Measurements from ENCODE around the gene SPATA6L.

SPATA6L gene

DNA sequence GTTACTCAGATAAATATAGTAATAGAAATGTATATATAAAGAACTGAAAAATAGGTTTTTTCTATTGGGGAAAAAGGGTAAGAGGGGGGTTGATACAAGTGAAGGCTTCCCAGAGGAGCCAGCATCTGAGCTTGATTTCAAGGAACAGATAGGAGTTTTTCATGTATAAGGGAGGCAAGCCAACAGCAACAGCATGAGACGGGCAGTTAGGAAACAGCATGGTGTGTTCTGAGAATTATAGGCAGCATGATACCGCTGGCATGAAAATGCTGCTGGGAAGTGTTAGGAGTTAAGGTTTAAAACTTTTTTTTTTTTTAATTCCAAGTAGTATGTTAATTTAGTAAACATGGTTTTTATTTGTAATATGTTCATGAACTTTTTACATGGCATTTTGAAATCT, 22.7 kb upstream of the SPATA6L start:
- DNase-seq (ENCODE audit: low read depth): no peak
- no peak overlapping the region for H3K4me3 ChIP-seq (ENCODE audit: low read length)
- TF ChIP-seq, protein P1, sequence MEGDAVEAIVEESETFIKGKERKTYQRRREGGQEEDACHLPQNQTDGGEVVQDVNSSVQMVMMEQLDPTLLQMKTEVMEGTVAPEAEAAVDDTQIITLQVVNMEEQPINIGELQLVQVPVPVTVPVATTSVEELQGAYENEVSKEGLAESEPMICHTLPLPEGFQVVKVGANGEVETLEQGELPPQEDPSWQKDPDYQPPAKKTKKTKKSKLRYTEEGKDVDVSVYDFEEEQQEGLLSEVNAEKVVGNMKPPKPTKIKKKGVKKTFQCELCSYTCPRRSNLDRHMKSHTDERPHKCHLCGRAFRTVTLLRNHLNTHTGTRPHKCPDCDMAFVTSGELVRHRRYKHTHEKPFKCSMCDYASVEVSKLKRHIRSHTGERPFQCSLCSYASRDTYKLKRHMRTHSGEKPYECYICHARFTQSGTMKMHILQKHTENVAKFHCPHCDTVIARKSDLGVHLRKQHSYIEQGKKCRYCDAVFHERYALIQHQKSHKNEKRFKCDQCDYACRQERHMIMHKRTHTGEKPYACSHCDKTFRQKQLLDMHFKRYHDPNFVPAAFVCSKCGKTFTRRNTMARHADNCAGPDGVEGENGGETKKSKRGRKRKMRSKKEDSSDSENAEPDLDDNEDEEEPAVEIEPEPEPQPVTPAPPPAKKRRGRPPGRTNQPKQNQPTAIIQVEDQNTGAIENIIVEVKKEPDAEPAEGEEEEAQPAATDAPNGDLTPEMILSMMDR (conservative IDR thresholded peaks at IDR 0.05; ENCODE audit: low read depth, low read length): no peak

DNA sequence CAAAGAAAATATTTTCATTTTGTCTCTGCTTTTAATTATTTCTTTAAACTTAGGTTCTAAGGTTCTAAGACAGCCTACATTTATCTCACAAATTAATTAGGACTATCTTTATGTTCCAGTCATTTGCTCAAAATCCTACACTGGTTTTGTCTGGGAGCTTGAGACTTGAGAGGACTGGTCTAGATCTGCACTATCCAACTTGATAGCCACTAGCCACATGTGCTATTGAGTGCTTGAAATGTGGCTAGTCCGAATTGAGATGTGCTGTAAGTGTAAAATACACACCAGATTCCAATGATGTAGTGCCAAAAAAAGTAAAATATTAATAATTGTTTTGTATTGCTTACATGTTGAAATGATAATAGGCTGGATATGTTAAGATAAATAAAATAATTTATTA, 20.3 kb upstream of the SPATA6L start:
- no peak for DNase-seq (ENCODE audit: low read depth)
- TF ChIP-seq, protein P1 (conservative IDR thresholded peaks at IDR 0.05; ENCODE audit: low read depth, low read length): no peak
- no peak overlapping the region for H3K4me3 ChIP-seq (ENCODE audit: low read length)

DNA sequence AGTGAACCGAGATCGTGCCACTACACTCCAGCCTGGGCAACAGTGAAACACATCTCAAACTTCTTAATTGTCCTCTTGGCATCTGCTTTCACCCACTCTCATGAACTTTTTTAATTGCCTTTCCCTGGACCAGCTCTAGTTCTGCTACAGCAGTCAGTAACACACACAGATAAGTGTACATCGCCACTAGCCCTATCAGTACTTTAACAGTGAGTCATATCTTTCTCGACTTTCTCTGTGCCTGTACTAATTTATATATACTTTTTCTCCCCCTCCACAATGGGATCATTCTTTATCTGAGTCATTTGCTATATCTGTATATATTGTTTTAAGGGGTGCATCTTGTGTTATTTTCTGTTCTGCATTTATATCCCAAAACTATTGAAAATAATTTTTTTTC, 19.8 kb upstream of the SPATA6L start:
- TF ChIP-seq, protein P1 (conservative IDR thresholded peaks at IDR 0.05; ENCODE audit: low read depth, low read length): no peak
- no peak overlapping the region for H3K4me3 ChIP-seq (ENCODE audit: low read length)
- DNase-seq (ENCODE audit: low read depth): no peak

DNA sequence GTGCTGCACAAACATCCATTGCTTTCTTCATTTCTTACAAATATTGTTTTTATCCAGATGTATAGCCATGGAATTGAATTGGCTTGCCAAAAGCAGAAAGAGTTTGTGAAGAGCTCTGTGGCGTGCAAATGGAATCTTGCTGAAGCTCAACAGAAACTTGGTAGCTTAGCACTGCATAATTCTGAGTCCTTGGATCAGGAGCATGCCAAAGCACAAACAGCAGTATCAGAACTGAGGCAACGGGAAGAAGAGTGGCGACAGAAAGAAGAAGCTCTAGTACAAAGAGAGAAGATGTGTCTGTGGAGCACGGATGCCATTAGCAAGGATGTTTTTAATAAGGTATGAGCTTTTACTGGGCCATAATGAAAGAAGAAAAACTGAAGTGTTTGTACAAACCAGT, 18.5 kb upstream of the SPATA6L start:
- H3K4me3 ChIP-seq (ENCODE audit: low read length): no peak overlapping the region
- no peak for DNase-seq (ENCODE audit: low read depth)
- TF ChIP-seq, protein P1 (conservative IDR thresholded peaks at IDR 0.05; ENCODE audit: low read depth, low read length): no peak

DNA sequence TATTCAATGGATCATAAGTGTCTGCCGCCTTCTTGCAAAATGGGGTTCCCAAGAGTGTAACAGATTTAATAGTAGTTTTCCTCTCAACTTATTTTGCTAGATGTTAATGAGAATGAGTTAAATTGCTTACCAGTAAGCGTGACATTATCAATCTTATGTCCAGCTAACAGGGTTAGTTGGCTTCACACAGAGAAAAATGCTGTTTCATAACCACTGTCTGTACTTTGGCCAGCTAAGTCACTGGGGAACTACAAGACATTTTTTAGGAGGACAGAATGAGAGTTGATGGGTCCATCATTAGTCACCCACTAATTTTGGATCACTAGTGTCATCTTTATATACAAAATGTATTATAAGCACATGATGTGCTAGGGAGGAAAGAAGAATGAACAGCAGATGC, 14.5 kb upstream of the SPATA6L start:
- no peak for DNase-seq (ENCODE audit: low read depth)
- H3K4me3 ChIP-seq (ENCODE audit: low read length): peak overlapping the region; percentile 72
- TF ChIP-seq, protein P1 (conservative IDR thresholded peaks at IDR 0.05; ENCODE audit: low read depth, low read length): no peak

DNA sequence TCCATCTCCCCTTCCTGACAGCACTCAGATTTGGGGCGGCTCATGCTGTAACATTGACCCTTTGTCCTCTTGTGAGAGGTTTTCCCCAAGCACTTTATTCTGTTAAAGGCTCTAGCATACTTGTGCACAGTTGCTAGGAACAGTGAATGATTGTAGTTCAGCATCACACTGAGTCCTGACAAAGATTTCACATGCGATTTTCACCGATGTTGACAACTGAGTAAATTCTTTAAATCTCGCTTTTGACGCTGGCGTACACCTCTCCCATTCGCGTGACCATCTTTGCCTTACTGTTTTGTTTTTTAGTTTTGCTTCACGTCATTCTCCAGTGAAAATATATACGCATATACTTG, 13.9 kb upstream of the SPATA6L start:
- TF ChIP-seq, protein P1 (conservative IDR thresholded peaks at IDR 0.05; ENCODE audit: low read depth, low read length): no peak
- DNase-seq (ENCODE audit: low read depth): no peak
- peak overlapping the region; percentile 72 for H3K4me3 ChIP-seq (ENCODE audit: low read length)

DNA sequence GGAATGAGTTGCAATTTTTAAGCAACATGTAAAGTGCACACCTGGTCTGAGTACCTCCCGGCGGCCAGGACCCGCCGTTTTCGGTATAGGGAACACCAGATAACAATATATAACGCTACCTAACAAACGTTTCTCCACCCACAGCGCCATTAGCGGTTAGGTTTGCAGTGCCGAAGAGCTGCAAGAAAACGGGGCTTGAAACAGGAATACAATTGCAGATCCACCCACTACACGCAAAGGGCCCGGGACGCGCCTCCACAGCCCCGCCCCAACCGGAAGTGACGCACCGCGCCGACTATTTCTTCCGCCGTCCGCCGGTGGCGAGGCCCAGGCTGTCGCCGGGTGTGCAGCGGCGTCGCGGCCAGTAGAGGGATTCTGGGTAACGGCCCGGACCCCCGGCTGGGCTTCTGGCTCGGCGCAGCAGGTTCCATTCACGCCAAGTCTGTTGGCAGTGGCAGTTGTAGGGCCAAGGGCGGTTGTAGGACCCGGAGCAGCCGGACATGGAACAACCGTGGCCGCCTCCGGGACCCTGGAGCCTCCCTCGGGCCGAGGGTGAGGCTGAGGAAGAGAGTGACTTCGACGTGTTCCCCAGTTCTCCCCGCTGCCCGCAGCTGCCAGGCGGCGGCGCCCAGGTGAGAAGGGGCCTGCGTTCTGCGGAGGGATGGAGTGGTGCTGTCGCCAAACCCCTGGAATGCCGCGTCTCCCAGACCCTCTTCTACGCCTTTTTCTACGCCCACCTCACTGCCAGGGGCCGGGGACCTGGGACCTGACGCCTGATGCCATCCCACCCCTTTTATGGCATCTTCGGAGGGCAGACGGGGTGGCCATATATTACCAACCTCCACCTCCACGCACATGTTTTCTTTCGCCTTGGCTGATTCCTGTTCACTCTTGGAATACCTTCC, 13.2 kb upstream of the SPATA6L start, which contains the start of gene CDC37L1:
Gene CDC37L1 (plus strand): TSS at position 302 of the 905 bp plus-strand sequence. CDS start 199 bp downstream, at position 501.
- TF ChIP-seq, protein P1 (conservative IDR thresholded peaks at IDR 0.05; ENCODE audit: low read depth, low read length): peak; percentile 49
- peak within 1 kb of the TSS; percentile 72 for H3K4me3 ChIP-seq (ENCODE audit: low read length)
- peak; percentile 80 for DNase-seq (ENCODE audit: low read depth)
